GM18499 (cell line): Measurements from ENCODE around the gene ZDHHC7.
"Not testable (repeated sequence)": the region's sequence is repeated elsewhere in the genome, so short reads cannot be mapped to it uniquely, and the experiment has no call there.

Source experiments
- ATAC-seq: cut with Tn5 transposase; IDR thresholded peaks from one replicate; pipeline ENCODE4 v1.9.1; 2021; ENCODE audit warnings: moderate number of reproducible peaks; ENCODE audit not compliant: insufficient read depth, unreplicated experiment

The ZDHHC7 gene, protein sequence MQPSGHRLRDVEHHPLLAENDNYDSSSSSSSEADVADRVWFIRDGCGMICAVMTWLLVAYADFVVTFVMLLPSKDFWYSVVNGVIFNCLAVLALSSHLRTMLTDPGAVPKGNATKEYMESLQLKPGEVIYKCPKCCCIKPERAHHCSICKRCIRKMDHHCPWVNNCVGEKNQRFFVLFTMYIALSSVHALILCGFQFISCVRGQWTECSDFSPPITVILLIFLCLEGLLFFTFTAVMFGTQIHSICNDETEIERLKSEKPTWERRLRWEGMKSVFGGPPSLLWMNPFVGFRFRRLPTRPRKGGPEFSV

DNA sequence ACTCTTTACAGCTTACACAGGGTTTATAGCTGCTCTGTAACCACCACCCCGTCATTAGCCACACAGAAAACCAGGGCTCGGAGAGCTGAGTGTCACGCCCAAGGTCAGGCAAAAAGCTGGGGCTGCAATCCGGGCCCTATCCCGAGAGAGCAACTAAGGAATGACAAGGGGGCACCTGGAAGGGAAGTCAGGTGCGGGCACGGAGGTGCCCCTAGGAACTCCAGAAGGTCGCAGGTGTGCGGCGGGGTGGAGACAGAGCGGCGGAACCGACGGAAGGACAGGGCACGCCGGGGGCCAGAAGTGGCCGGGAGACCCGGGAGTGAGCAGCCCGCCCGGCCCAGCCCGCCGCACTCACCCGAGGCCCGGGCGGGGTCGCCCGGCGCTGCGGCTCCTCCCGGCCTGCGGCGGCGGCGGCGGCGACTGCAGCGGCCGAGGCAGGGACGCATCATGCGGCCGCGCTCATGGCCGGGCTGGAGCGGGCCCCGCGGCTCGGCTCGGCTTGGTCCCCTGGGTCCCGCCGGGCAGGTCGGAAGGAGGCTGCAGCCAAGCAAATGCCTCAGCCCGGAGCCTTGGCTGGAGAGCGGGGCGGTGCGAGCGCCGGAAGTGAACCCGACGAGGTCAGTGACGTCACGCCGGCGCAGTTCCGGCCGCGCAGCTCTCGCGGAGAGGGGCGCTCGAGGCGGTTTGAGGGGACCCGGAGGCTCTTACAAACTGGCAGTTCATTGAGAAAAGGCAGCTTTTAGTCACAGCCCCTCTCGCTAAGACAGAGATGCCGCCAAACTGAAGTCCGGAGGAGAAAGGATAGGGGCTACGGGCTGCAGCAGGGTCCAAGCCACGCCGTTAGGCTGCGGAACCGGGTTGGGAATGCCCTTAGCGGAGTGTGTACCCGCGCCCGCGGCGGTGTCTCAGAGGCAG is at the start of gene ZDHHC7:
Gene ZDHHC7, minus strand, starts transcription at position 605 of the 915 bp plus-strand sequence. CDS start 20,917 bp downstream, outside the sequence.
- ATAC-seq: peak; percentile 59

GRCh38 chr16:85058909-85059308 is 47.6 kb upstream of the ZDHHC7 start:
- no peak for ATAC-seq

DNA sequence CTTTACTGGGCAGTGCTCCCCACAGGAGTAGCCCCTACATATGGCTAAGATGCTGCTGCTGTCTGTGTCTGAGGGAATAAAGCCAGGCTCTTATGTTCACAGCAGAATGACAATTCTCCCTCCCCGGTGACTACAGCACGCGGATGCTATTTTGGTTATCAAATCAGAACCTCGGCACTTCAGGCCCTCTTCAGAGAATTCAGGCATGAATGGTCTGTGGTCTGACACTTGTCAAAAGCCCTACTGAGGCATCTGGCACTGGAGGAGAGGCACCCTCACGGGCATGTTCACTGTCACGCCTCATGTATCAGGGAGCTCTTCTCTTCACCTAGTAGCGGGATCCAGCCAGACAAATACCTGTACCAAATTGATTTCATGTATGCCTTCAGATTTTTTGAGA is 46.6 kb upstream of the ZDHHC7 start:
- ATAC-seq: no peak

DNA sequence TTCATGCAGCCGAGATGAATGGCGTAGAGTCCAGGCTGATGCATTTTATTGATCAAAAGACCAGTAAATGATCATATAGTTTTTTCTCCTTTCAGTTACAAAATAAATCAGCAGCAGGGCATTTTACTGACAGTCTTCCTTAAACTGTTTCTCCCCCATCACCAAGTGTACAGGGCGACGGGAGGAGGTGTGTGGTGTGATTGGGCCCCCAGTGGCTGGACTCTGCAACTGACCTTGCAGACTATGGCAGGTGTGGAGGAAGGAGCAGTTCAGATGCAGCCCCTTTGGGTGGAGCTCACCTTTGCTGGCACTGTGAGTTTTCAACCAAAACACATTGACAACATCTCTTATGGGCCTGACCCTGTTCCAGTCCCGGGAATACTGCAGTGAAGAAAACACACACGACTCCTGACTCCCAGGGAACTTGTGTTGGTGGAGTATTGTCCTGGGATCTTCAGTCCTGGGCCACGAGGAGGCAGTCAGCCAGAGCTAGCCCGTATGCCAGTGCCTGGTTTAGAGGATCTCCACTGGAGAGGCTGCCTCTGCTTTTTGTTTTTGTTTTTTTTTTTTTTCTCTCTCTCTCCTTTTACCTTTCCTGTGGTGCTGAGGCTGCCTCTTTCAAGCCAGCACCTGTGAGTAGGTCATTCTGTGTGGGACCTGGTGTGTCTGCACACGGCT is 46.0 kb upstream of the ZDHHC7 start:
- ATAC-seq: no peak

DNA sequence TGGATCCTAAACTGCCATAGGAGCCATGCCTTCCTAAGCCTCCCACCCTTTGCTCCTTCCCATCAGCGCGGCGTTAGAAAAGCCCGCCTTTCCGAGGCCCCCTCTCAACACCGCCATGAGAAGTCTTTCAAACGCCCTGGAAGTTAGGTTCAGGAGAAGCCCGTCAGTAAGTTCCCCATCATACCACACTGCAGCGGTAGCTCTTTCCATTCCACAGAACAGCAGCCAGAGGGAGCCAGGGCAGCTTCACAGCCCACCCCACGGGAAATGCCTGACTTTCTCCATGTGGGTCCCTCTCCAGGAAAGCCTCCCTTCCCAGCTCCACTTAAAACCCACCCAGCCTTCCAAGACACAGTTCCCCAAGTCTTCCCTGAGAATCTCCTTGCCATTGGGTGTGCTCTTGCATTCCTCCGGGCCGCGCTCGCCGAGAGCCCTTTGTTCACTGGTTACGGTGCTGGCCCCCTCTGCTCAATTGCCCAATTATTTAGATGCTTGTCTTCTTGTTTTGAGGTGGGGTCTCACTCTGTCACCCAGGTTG is 44.9 kb upstream of the ZDHHC7 start:
- ATAC-seq: no peak

GRCh38 chr16:85055493-85056210 is 44.3 kb upstream of the ZDHHC7 start:
- ATAC-seq: peak; percentile 76

- no peak for ATAC-seq
Measured at GRCh38 chr16:85054948-85055492, 43.7 kb upstream of the ZDHHC7 start.

GRCh38 chr16:85054321-85054720 is 43.0 kb upstream of the ZDHHC7 start:
- ATAC-seq: not testable (repeated sequence)

DNA sequence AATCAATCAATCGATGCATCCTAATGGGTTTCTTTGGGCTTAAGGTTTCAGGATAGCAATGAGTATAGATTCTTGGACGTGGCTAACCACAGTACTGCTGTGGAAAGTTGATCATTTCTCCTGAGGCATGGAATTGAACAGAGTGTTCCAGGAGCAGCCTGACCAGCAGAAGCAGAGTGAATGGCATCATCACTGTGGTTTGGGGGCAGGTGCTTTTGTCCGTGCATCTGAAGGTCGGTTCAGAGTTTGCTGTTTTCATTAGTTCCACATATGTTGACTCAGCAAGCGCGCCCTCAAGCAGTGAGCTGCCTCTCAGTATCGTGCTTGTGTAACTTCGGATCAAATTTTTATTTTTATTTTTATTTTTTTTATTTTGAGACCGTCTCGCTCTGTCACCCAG is 41.2 kb upstream of the ZDHHC7 start:
- no peak for ATAC-seq

DNA sequence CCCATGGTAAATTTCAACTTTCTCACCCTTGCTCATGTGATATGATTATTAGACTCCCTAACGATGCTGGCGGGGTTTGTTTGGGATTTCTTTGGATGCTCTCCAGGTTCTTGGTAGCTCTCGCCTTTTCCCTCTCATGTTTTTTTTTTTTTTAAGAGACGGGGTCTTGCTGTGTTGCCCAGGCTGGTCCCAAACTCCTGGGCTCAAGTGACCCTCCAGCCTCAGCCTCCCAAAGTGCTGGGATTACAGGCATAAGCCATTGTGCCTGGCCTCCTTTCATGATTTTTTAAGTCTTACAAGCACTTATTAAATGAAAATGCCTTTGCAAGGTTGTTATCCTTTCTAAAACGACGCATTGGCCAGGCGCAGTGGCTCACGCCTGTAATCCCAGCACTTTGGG is 40.3 kb upstream of the ZDHHC7 start:
- ATAC-seq: no peak

DNA sequence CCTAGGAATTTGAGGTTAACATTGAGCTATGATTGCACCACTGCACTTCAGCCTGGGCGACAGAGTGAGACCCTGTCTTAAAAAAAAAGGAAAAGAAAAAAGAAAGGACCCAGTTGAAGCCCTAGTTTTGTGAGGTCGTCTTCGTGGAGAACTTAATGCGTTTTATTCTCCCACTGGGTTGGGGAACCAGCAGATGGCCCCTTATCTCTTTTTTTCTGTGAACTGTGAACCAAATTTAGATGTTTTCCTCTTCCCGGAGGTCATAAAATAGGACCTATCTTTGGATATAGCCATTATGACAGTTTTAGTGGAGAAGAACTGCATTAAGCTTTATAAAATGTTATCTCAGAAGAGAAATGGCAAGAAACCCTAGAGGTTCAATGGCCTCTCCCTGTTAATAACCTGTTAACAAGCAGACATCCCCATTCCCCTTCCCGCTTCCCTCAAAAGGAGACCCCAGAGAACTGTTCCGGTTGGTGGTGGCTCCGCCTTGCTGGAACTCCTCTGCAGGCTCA is 39.8 kb upstream of the ZDHHC7 start:
- ATAC-seq: no peak

GRCh38 chr16:85049706-85050305 is 38.5 kb upstream of the ZDHHC7 start:
- no peak for ATAC-seq

GRCh38 chr16:85048921-85049562 is 37.7 kb upstream of the ZDHHC7 start:
- ATAC-seq: no peak

GRCh38 chr16:85047867-85048455 is 36.6 kb upstream of the ZDHHC7 start:
- no peak for ATAC-seq

- no peak for ATAC-seq
Measured at GRCh38 chr16:85046931-85047866, 35.9 kb upstream of the ZDHHC7 start.

DNA sequence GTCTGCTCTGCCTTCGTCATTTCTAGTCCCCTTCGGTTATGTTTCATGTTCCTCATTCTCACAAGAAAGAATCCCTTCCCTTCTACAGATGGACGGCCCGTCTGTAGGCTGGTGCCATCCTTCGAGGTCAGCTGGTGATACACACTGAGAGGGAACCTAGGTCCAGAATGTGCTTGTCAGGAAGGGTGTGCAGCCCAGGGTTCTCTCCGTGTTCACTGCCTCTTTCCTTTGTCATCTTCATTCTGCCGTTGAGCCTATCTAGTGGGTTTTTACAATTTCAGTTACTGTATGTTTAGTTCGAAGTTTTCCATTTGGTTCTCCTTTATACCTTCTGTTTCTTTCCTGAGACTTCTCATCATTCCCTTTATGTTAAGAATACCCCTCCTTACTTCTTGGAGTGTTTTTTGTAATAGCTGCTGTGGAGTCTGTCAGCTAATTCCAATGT is 35.2 kb upstream of the ZDHHC7 start:
- no peak for ATAC-seq
